DOHH2 (cell line): Measurements from ENCODE around the gene SFXN5.

Experiments used
- H3F3A ChIP-seq: fragments of 200-600 bp; sonication (generic), shearing (Covaris generic); 2 replicates; pipeline ENCODE4 v1.6.0; 2016; ENCODE audit warnings: antibody characterized with exemption, mild to moderate bottlenecking; ENCODE audit not compliant: control insufficient read depth, insufficient read depth
- H3K27ac ChIP-seq: fragments of 200-600 bp; sonication (generic); 2 replicates; pipeline ENCODE4 v1.5.1; 2014; ENCODE audit warnings: low read depth, mild to moderate bottlenecking, low read length, moderate library complexity
- H3K27me3 ChIP-seq: fragments of 200-600 bp; sonication (generic); 2 replicates; pipeline ENCODE4 v1.6.1; 2014; ENCODE audit warnings: mild to moderate bottlenecking, low read length, mixed read lengths; ENCODE audit not compliant: control insufficient read depth
- H3K36me3 ChIP-seq: fragments of 200-600 bp; sonication (generic); 2 replicates; pipeline ENCODE4 v1.6.1; 2014; ENCODE audit warnings: mild to moderate bottlenecking, low read length, moderate library complexity, mixed read lengths; ENCODE audit not compliant: control insufficient read depth
- H3K4me1 ChIP-seq: fragments of 200-600 bp; sonication (generic); 2 replicates; pipeline ENCODE4 v1.6.1; 2014; ENCODE audit warnings: mild to moderate bottlenecking, low read length, mixed read lengths; ENCODE audit not compliant: control insufficient read depth
- H3K4me2 ChIP-seq: fragments of 200-600 bp; sonication (generic); 2 replicates; pipeline ENCODE4 v1.6.0; 2014; ENCODE audit warnings: mild to moderate bottlenecking, low read length, moderate library complexity
- H3K4me3 ChIP-seq: fragments of 200-600 bp; sonication (generic); 2 replicates; pipeline ENCODE4 v1.5.1; 2014; ENCODE audit warnings: mild to moderate bottlenecking, low read length, mixed read lengths
- H3K79me2 ChIP-seq: fragments of 200-600 bp; sonication (generic); 2 replicates; pipeline ENCODE4 v1.6.1; 2014; ENCODE audit warnings: mild to moderate bottlenecking, low read length, mixed read lengths; ENCODE audit not compliant: control insufficient read depth
- H3K9me2 ChIP-seq: fragments of 200-600 bp; sonication (generic); replicated peaks from 2 replicates; pipeline ENCODE4 v1.6.1; 2014; ENCODE audit warnings: mild to moderate bottlenecking, low read length, mixed read lengths; ENCODE audit not compliant: control insufficient read depth
- H3K9me3 ChIP-seq: fragments of 200-600 bp; sonication (generic); 2 replicates; pipeline ENCODE4 v1.6.1; 2014; ENCODE audit warnings: antibody characterized with exemption, low read length, mixed read lengths; ENCODE audit not compliant: control insufficient read depth, insufficient read depth
- H4K20me1 ChIP-seq: fragments of 200-600 bp; sonication (generic); 2 replicates; pipeline ENCODE4 v1.6.0; 2014; ENCODE audit warnings: low read depth, mild to moderate bottlenecking, antibody characterized with exemption, low read length, moderate library complexity; ENCODE audit not compliant: control insufficient read depth, insufficient read depth
- CTCF ChIP-seq: fragments of 200-600 bp; sonication (generic); IDR thresholded peaks from one replicate; pipeline ENCODE4 v1.5.1; 2014; ENCODE audit warnings: antibody characterized with exemption, mild to moderate bottlenecking, low read depth, low read length; ENCODE audit not compliant: poor library complexity, severe bottlenecking
- EZH2phosphoT487 ChIP-seq: fragments of 200-600 bp; sonication (generic); IDR thresholded peaks from 2 replicates; pipeline ENCODE4 v1.6.1; 2017; ENCODE audit warnings: borderline replicate concordance, mild to moderate bottlenecking, antibody characterized with exemption, low read length, moderate library complexity, mixed read lengths

SFXN5 gene

GRCh38 chr2:73023497-73023896 is 48.0 kb downstream of the SFXN5 start:
- Histone ChIP-seq H3K9me2 (no peaks in the 10 kb centered on the region), H3K9me3 (no peaks in the 10 kb centered on the region), H3F3A (no peaks in the 10 kb centered on the region), H3K27me3 (no peaks in the 10 kb centered on the region), H3K27ac (no peak overlapping the region), H3K4me2 (no peak overlapping the region), H4K20me1 (no peaks in the 10 kb centered on the region), H3K36me3 (no peaks in the 10 kb centered on the region), H3K4me3 (no peak overlapping the region), H3K4me1 (peaks cover under 1% of the 10 kb centered on the region; the same call in 1 of the 2 replicates), H3K79me2 (no peaks in the 10 kb centered on the region)
- no peak for TF ChIP-seq CTCF
- no peak for TF ChIP-seq EZH2phosphoT487

- no peaks in the 10 kb centered on the region for H3K9me2 ChIP-seq
- no peaks in the 10 kb centered on the region for H4K20me1 ChIP-seq
- H3K36me3 ChIP-seq = no peaks in the 10 kb centered on the region
- no peak overlapping the region for H3K4me2 ChIP-seq
- H3K9me3 ChIP-seq = no peaks in the 10 kb centered on the region
- no peaks in the 10 kb centered on the region for H3F3A ChIP-seq
- H3K27me3 ChIP-seq = no peaks in the 10 kb centered on the region
- no peak overlapping the region for H3K4me3 ChIP-seq
- TF ChIP-seq EZH2phosphoT487 = no peak
- TF ChIP-seq CTCF = no peak
- no peaks in the 10 kb centered on the region for H3K79me2 ChIP-seq
- H3K4me1 ChIP-seq = peaks cover 7% of the 10 kb centered on the region; the same call in 1 of the 2 replicates
- no peak overlapping the region for H3K27ac ChIP-seq
Observed at GRCh38 chr2:73022024-73022568, 49.4 kb downstream of the SFXN5 start.

GRCh38 chr2:73021371-73022010 is 50.0 kb downstream of the SFXN5 start:
- Histone ChIP-seq H3K27ac (no peak overlapping the region), H3K4me3 (no peak overlapping the region)

More at GRCh38 chr2:73021371-73022010, 50.0 kb downstream of the SFXN5 start:
- H3K4me2 ChIP-seq = no peak overlapping the region
- no peaks in the 10 kb centered on the region for H3K27me3 ChIP-seq
- no peaks in the 10 kb centered on the region for H3K36me3 ChIP-seq
- no peaks in the 10 kb centered on the region for H3K9me2 ChIP-seq
- no peaks in the 10 kb centered on the region for H3K79me2 ChIP-seq
- no peak for TF ChIP-seq EZH2phosphoT487
- TF ChIP-seq CTCF = no peak
- H3F3A ChIP-seq = no peaks in the 10 kb centered on the region
- peaks cover 7% of the 10 kb centered on the region; the same call in 1 of the 2 replicates for H3K4me1 ChIP-seq
- H4K20me1 ChIP-seq = no peaks in the 10 kb centered on the region
- no peaks in the 10 kb centered on the region for H3K9me3 ChIP-seq
